GM12878 (cell line): ENCODE measurements around the gene RAP1GAP2. TPM values are rescaled to one million over a fixed set of nuclear protein-coding genes. Genes with fewer than 3 reads are reported as not detected.

Experiments used
- NR2C1 ChIP-seq: fragments of 450-650 bp; IDR thresholded peaks from 2 replicates; pipeline ENCODE4 v1.6.1; 2017; ENCODE audit warnings: antibody characterized with exemption, mild to moderate bottlenecking, moderate library complexity
- SIX5 ChIP-seq: IDR thresholded peaks from 2 replicates; pipeline ENCODE4 v1.6.1; 2011; ENCODE audit warnings: mild to moderate bottlenecking, low read depth, low read length, moderate library complexity; ENCODE audit not compliant: severe bottlenecking
- STAT3 ChIP-seq: IDR thresholded peaks from 2 replicates; pipeline ENCODE4 v1.6.1; 2011; ENCODE audit warnings: low read depth, low read length, improper control_type of control experiment
- YY1 ChIP-seq: IDR thresholded peaks from 2 replicates; pipeline ENCODE4 v1.6.1; 2011; ENCODE audit warnings: low read depth, mild to moderate bottlenecking, low read length
- polyA plus RNA-seq, 11 experiments: library from polyadenylated mRNA; depleted of rRNA in 4 of 11; unstranded in 6 of 11; stranded (reverse) in 5 of 11; fragments of >200 nt; fragmentation: Nextera tagmentation in 4 of 11; fragmentation: Illumina TruSeq in 1 of 11; extraction: Ambion mirVana in 4 of 11; extraction: Trizol in 1 of 11; gene quantifications; 1 replicate in 1 of 11; 2 replicates in 10 of 11; pipeline versions ENCODE4 v1.2.1 to v1.2.3, GENCODE V29; 2011 to 2016; ENCODE audit warnings: inconsistent platforms in 2 of 11, missing spikeins in 2 of 11, low read depth in 1 of 11
- total RNA-seq, 4 experiments: library from RNA; depleted of rRNA in 3 of 4; stranded (reverse); fragments of >200 nt in 3 of 4; fragmentation: Illumina TruSeq in 1 of 4; extraction: Trizol in 1 of 4; gene quantifications; 2 replicates each; pipeline versions ENCODE4 v1.2.1 to v1.2.3, GENCODE V29; 2013 to 2021
- TF ChIP-seq, protein P1 (sequence below): IDR thresholded peaks from 2 replicates; pipeline ENCODE4 v1.6.1; 2012; ENCODE audit warnings: low read depth, low read length, improper control_type of control experiment
- TF ChIP-seq, protein P2 (sequence below): fragments of 450-650 bp; IDR thresholded peaks from 2 replicates; pipeline ENCODE4 v1.6.1; 2018; ENCODE audit warnings: mild to moderate bottlenecking, low read depth, moderate library complexity; ENCODE audit not compliant: partially characterized antibody
- TF ChIP-seq, protein P3 (sequence below): fragments of 450-650 bp; IDR thresholded peaks from 2 replicates; pipeline ENCODE4 v1.6.1; 2017; ENCODE audit warnings: low read depth, mild to moderate bottlenecking, moderate library complexity
- TF ChIP-seq, protein P4 (sequence below): fragments of 450-650 bp; IDR thresholded peaks from 2 replicates; pipeline ENCODE4 v1.6.1; 2014; ENCODE audit warnings: mild to moderate bottlenecking
- TF ChIP-seq, protein P5 (sequence below): fragments of 450-650 bp; formaldehyde crosslinking; IDR thresholded peaks from 2 replicates; pipeline ENCODE4 v1.5.0; 2022; ENCODE audit warnings: mild to moderate bottlenecking, missing genetic modification characterization
- TF ChIP-seq, protein P6 (sequence below): fragments of 450-650 bp; conservative IDR thresholded peaks from 2 replicates; pipeline ENCODE4 v1.6.1; 2017; ENCODE audit warnings: mild to moderate bottlenecking, moderate library complexity

Gene RAP1GAP2
- total and polyA plus RNA-seq, 10 of the 15 experiments (the other 5 are each of a cell fraction or from before 2014, with no cell fraction given), result 0.03 to 0.95 (median 0.49) TPM; not detected in 2

DNA sequence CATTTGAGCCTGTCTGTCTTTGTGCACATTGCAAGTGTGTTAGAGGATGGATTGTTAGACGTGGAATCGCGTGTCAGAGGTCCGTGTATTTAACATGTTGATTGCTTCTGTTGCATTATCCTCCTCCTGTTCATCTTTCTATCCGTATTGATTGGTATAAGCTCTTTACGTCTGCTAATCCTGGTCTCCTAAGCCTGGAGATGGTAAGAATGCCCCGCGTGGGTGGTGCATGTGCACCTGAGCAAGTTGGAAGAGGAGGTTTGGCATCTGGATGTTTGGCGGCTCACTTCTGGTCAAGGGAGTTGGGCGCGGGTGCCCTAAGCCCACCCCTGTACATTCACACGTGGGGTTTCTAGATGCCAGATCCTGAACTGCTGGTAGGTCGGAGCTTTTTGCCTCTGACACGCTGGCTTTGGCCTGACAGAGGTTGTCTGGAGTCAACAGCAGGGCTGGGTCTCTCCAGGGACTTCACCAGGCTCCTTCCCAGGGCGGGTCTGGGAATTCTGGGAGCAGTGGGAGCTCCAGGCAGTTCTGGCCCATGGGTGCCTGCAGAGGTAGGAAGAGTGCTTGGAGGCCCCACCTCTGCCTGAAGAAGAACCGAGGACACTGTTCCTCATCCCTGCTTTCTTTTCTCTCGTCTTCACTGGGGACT lies 159.8 kb downstream of the RAP1GAP2 start (continued):
- TF ChIP-seq, protein P1, sequence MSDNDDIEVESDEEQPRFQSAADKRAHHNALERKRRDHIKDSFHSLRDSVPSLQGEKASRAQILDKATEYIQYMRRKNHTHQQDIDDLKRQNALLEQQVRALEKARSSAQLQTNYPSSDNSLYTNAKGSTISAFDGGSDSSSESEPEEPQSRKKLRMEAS, result no peak
- TF ChIP-seq SIX5 (no peak), STAT3 (no peak), NR2C1 (no peak), YY1 (no peak)
- TF ChIP-seq, protein P2, sequence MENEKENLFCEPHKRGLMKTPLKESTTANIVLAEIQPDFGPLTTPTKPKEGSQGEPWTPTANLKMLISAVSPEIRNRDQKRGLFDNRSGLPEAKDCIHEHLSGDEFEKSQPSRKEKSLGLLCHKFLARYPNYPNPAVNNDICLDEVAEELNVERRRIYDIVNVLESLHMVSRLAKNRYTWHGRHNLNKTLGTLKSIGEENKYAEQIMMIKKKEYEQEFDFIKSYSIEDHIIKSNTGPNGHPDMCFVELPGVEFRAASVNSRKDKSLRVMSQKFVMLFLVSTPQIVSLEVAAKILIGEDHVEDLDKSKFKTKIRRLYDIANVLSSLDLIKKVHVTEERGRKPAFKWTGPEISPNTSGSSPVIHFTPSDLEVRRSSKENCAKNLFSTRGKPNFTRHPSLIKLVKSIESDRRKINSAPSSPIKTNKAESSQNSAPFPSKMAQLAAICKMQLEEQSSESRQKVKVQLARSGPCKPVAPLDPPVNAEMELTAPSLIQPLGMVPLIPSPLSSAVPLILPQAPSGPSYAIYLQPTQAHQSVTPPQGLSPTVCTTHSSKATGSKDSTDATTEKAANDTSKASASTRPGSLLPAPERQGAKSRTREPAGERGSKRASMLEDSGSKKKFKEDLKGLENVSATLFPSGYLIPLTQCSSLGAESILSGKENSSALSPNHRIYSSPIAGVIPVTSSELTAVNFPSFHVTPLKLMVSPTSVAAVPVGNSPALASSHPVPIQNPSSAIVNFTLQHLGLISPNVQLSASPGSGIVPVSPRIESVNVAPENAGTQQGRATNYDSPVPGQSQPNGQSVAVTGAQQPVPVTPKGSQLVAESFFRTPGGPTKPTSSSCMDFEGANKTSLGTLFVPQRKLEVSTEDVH, result no peak
- TF ChIP-seq, protein P3, sequence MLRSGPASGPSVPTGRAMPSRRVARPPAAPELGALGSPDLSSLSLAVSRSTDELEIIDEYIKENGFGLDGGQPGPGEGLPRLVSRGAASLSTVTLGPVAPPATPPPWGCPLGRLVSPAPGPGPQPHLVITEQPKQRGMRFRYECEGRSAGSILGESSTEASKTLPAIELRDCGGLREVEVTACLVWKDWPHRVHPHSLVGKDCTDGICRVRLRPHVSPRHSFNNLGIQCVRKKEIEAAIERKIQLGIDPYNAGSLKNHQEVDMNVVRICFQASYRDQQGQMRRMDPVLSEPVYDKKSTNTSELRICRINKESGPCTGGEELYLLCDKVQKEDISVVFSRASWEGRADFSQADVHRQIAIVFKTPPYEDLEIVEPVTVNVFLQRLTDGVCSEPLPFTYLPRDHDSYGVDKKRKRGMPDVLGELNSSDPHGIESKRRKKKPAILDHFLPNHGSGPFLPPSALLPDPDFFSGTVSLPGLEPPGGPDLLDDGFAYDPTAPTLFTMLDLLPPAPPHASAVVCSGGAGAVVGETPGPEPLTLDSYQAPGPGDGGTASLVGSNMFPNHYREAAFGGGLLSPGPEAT, result no peak
- TF ChIP-seq, protein P4, sequence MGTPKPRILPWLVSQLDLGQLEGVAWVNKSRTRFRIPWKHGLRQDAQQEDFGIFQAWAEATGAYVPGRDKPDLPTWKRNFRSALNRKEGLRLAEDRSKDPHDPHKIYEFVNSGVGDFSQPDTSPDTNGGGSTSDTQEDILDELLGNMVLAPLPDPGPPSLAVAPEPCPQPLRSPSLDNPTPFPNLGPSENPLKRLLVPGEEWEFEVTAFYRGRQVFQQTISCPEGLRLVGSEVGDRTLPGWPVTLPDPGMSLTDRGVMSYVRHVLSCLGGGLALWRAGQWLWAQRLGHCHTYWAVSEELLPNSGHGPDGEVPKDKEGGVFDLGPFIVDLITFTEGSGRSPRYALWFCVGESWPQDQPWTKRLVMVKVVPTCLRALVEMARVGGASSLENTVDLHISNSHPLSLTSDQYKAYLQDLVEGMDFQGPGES, result no peak
- TF ChIP-seq, protein P5, sequence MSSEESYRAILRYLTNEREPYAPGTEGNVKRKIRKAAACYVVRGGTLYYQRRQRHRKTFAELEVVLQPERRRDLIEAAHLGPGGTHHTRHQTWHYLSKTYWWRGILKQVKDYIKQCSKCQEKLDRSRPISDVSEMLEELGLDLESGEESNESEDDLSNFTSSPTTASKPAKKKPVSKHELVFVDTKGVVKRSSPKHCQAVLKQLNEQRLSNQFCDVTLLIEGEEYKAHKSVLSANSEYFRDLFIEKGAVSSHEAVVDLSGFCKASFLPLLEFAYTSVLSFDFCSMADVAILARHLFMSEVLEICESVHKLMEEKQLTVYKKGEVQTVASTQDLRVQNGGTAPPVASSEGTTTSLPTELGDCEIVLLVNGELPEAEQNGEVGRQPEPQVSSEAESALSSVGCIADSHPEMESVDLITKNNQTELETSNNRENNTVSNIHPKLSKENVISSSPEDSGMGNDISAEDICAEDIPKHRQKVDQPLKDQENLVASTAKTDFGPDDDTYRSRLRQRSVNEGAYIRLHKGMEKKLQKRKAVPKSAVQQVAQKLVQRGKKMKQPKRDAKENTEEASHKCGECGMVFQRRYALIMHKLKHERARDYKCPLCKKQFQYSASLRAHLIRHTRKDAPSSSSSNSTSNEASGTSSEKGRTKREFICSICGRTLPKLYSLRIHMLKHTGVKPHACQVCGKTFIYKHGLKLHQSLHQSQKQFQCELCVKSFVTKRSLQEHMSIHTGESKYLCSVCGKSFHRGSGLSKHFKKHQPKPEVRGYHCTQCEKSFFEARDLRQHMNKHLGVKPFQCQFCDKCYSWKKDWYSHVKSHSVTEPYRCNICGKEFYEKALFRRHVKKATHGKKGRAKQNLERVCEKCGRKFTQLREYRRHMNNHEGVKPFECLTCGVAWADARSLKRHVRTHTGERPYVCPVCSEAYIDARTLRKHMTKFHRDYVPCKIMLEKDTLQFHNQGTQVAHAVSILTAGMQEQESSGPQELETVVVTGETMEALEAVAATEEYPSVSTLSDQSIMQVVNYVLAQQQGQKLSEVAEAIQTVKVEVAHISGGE (CRISPR knock-in tag), result no peak
- TF ChIP-seq, protein P6, sequence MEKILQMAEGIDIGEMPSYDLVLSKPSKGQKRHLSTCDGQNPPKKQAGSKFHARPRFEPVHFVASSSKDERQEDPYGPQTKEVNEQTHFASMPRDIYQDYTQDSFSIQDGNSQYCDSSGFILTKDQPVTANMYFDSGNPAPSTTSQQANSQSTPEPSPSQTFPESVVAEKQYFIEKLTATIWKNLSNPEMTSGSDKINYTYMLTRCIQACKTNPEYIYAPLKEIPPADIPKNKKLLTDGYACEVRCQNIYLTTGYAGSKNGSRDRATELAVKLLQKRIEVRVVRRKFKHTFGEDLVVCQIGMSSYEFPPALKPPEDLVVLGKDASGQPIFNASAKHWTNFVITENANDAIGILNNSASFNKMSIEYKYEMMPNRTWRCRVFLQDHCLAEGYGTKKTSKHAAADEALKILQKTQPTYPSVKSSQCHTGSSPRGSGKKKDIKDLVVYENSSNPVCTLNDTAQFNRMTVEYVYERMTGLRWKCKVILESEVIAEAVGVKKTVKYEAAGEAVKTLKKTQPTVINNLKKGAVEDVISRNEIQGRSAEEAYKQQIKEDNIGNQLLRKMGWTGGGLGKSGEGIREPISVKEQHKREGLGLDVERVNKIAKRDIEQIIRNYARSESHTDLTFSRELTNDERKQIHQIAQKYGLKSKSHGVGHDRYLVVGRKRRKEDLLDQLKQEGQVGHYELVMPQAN, result no peak
- TF ChIP-seq, all 136 proteins: peak for 0
